HG03571 (cell line): ENCODE measurements around the gene PNMA6A.
A peak's percentile ranks its signal among the peaks of the same experiment; 100 is the strongest.
"Not testable (repeated sequence)": the region's sequence is repeated elsewhere in the genome, so short reads cannot be mapped to it uniquely, and the experiment has no call there.

Experiments
- ATAC-seq: cut with Tn5 transposase; IDR thresholded peaks from one replicate; pipeline ENCODE4 v1.9.1; 2021; ENCODE audit not compliant: unreplicated experiment

Gene PNMA6A

DNA sequence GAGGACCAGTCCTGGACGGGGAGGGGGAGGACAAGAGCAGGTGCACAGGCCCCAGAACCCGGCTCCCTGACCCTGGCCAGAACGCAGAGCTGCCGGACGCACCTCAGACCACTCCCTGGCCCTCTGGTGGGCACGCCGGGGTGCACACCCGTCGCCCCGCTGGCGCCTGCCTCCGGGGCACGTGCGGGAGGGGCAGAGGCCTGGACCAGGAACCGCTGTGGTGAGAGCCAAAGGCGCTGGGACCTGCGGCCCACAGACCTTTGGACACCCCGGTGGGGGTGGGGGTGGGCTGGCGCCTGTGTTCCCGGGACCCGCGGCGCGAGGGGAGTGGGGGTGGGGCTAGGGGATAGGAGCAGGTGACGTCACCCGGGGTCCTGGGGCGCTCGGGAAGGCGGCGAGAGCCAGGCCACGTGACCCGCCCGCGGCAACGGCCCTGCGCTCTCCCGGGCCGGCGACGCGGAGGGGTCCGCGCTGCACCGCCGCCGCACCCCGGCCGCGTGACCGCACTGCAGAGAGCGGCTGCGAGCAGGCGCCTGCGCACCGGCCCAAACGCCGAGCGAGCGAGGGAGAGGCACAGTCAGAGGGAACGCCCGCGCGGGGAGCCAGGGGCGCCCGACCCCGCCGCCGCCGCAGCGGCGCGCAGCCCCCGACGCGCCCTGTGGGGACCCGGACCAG, at the start of gene PNMA6A:
TSS of gene PNMA6A (plus strand) at position 546 of the 675 bp plus-strand sequence. CDS start 609 bp downstream, outside the sequence.
- not testable (repeated sequence) for ATAC-seq

DNA sequence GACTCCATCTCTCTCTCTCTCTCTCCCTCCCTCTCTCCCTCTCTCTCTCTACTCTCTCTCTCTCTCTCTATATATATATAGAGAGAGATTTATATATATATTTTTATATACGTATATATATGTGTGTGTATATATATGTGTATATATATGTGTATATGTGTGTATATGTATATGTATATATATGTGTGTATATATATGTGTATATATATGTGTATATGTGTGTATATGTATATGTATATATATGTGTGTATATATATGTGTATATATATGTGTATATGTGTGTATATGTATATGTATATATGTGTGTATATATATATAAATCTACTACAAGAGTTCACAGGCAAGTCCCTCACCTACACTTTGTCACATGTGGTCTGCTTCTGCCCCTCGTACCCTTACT, 45.8 kb upstream of the PNMA6A start:
- ATAC-seq, result not testable (repeated sequence)

- ATAC-seq, result not testable (repeated sequence)
Measured at GRCh38 chrX:153028487-153028886, 43.8 kb upstream of the PNMA6A start.

- ATAC-seq, result no peak
Measured at GRCh38 chrX:153029162-153029561, 43.1 kb upstream of the PNMA6A start.

DNA sequence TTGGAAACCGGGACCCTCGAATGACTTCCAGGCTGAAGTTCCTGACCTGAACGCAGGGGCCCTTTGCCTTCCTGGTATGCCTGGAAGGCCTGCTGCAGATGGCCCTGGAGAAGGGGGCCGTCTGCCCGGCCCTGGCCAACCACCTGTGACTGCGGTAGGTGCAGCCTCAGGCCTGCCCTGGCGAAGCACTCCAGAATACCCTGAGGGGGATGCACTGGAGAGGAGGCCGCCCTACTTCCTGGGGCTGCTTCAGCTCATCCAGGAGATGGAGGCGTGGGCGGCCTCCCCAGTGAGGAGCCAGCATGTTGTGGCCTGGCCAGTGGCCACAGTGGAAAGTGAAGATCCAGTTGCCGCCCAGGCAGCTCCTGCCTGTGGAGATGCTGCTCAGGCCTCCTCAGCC, 42.4 kb upstream of the PNMA6A start:
- ATAC-seq, result no peak

DNA sequence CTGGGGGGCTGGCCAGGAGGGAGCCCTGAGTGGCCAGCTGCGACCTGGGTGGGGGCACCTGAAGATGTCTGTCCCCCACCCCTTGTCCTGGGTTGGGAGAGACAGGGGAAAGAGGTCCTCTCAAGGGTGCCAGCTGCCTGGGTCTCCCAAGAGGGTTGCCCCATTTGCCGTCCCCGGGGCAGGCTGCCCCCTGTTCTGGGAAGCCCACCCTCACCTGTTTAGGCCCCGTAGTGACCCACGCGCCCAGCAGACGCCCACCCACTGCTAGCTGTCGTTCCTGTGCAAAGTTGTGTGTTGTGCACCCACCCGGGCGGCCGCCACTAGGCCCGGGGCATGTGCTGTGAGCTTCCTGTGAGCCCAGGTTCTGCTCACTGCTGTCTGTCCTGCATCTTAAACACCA, 41.5 kb upstream of the PNMA6A start:
- no peak for ATAC-seq

GRCh38 chrX:153032397-153033118, 39.7 kb upstream of the PNMA6A start:
- peak; percentile 74 for ATAC-seq

GRCh38 chrX:153049093-153049492, 23.2 kb upstream of the PNMA6A start:
- no peak for ATAC-seq

GRCh38 chrX:153052534-153052933, 19.7 kb upstream of the PNMA6A start:
- ATAC-seq, result no peak

DNA sequence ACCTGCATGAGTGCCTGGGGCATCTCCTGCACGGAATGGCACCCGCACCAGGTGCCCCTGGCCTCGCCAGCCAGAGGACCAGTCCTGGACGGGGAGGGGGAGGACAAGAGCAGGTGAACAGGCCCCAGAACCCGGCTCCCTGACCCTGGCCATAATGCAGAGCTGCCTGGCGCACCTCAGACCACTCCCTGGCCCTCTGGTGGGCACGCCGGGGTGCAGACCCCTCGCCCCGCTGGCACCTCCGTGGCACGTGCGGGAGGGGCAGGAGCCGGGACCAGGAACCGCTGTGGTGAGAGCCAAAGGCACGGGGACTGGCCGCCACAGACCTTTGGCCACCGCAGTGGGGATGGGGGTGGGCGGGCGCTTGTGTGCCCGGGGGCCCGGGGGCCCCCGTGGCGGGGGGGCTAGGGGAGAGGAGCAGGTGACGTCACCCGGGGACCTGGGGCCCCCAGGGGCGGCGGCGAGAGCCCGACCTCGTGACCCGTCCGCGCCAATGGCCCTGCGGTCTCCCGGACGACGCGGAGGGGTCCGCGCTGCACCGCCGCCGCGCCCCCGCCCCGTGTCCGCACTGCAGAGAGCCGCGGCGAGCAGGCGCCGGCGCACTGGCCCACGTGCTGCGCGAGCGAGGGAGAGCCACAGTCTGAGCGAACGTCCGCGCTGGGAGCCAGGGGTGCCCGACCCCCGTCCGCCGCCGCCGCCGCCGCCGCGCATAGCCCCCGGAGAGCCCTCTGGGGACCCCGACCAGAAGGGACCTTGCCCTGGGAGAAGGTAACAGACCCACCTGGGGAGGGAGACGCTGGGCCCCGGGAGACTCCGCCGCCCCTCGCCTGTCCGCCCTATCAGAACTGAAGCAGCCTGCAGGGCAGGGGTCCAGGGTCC, 16.1 kb upstream of the PNMA6A start, which contains the start of gene PNMA3:
TSS of gene PNMA3 (plus strand) at position 600 of the 879 bp plus-strand sequence. CDS start 586 bp downstream, outside the sequence.
- no peak for ATAC-seq

GRCh38 chrX:153057281-153057680, 15.0 kb upstream of the PNMA6A start:
- no peak for ATAC-seq

GRCh38 chrX:153059191-153060094, 12.8 kb upstream of the PNMA6A start:
- no peak for ATAC-seq

DNA sequence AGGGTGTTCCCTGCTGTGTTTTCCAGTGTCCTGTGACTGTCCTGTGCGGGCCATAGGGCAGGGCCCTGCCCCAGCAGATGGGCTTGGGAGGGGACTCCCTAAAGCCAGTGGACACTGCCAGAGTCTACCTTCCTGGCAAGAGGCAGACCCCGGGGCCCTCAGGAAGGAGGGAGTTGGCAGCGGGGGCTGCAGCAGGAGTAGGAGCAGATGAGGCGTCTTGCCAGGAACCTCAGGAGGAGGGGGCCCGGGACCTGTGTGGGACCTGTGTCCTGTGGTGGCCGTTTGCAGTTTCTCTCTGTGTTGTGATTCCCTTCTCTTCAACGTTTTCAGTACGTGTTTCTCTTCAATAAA, 12.2 kb upstream of the PNMA6A start:
- ATAC-seq, result no peak

- ATAC-seq, result no peak
Measured at GRCh38 chrX:153061732-153062131, 10.5 kb upstream of the PNMA6A start.

GRCh38 chrX:153063315-153063714, 8.9 kb upstream of the PNMA6A start:
- no peak for ATAC-seq

GRCh38 chrX:153064061-153064460, 8.2 kb upstream of the PNMA6A start:
- no peak for ATAC-seq

- ATAC-seq, result no peak
Measured at GRCh38 chrX:153065389-153065788, 6.9 kb upstream of the PNMA6A start.

DNA sequence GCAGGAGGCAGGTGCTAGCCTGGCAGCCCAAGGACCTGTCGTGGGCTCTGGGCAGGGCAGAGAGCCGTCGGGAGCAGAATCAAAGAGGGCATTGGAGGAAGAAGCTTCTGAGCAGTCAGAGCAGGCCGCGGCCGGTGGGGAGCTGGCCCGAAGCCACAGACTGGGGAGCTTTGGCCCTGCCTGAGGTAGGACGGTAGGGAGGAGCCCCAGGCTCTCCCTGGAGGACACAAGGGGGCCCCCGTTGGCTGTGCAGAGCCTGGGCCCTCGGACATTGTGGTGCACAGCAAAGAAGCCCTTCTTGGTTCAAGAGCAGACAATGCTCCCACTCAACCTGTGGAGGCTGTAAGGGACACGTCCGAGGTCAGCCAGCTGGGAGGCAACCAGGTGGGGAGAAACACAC, 5.9 kb upstream of the PNMA6A start:
- ATAC-seq, result not testable (repeated sequence)

- ATAC-seq, result not testable (repeated sequence)
Measured at GRCh38 chrX:153073331-153073730, 1.1 kb downstream of the PNMA6A start.

GRCh38 chrX:153074262-153074899, 2.1 kb downstream of the PNMA6A start:
- ATAC-seq, result no peak
